Naive thymus-derived CD4-positive, alpha-beta T cell (primary cell): ENCODE results near the gene BPHL. TPM values are rescaled to one million over a fixed set of nuclear protein-coding genes. Genes with fewer than 3 reads are reported as not detected.
"Not testable (repeated sequence)": the region's sequence is repeated elsewhere in the genome, so short reads cannot be mapped to it uniquely, and the experiment has no call there.

Source experiments
- ATAC-seq: fragments of 150-1000 bp; cut with Tn5 transposase; 2 replicates; pipeline ENCODE4 v1.10.0; 2021; ENCODE audit warnings: mild to moderate bottlenecking, moderate library complexity
- CTCF ChIA-PET: fragments of 350-600 bp; sonication (Branson Sonifier 250); formaldehyde crosslinking; loops from one replicate; lab custom pipeline; 2021; ENCODE audit warnings: antibody characterized with exemption; lab: Charles Lee
- POLR2A ChIA-PET: fragments of 350-600 bp; sonication (Branson Sonifier 250); formaldehyde crosslinking; loops from one replicate; lab custom pipeline; 2021; ENCODE audit warnings: antibody characterized with exemption, inconsistent platforms; lab: Charles Lee
- DNase-seq, 9 donors: peaks; one replicate each; pipeline versions ENCODE4 v3.0.0 to v3.0.0-alpha.2; 2020 to 2022; ENCODE audit warnings: mixed read lengths in 1 of 9
- H3K27ac ChIP-seq: one replicate; pipeline ENCODE4 v1.7.0; 2013; ENCODE audit warnings: mild to moderate bottlenecking, low read depth, low read length, moderate library complexity
- H3K27me3 ChIP-seq, 2 donors: one replicate each; pipeline ENCODE4 v1.7.0; 2013; ENCODE audit warnings: low read length in 2 of 2, mild to moderate bottlenecking in 2 of 2, moderate library complexity in 2 of 2; ENCODE audit not compliant: control insufficient read depth in 2 of 2, insufficient read depth in 2 of 2
- H3K36me3 ChIP-seq, 3 experiments: 1 replicate in 2 of 3; 2 replicates in 1 of 3; pipeline ENCODE4 v1.7.0; 2013; ENCODE audit warnings: low read length in 3 of 3, mild to moderate bottlenecking in 3 of 3, moderate library complexity in 1 of 3; ENCODE audit not compliant: insufficient read depth in 3 of 3, control insufficient read depth in 2 of 3
- H3K4me1 ChIP-seq, 2 donors: one replicate each; pipeline ENCODE4 v1.7.0; 2013; ENCODE audit warnings: low read length in 2 of 2, mild to moderate bottlenecking in 2 of 2, moderate library complexity in 1 of 2; ENCODE audit not compliant: control insufficient read depth in 2 of 2, insufficient read depth in 2 of 2
- H3K4me3 ChIP-seq: 2 replicates; pipeline ENCODE4 v1.7.0; 2013; ENCODE audit warnings: mild to moderate bottlenecking, low read length
- H3K9me3 ChIP-seq, 3 experiments: 1 replicate in 2 of 3; 2 replicates in 1 of 3; pipeline ENCODE4 v1.7.0; 2013; ENCODE audit warnings: low read length in 3 of 3; ENCODE audit not compliant: control insufficient read depth in 2 of 3
- H3K27ac Mint-ChIP-seq, 9 donors: one replicate each; pipeline ENCODE4 v1.8.0; 2020 to 2022; ENCODE audit warnings: mixed read lengths in 9 of 9, mild to moderate bottlenecking in 8 of 9, moderate library complexity in 5 of 9, inconsistent platforms in 2 of 9
- H3K27me3 Mint-ChIP-seq, 5 donors: one replicate each; pipeline ENCODE4 v1.8.0; 2021 to 2022; ENCODE audit warnings: mixed read lengths in 5 of 5, mild to moderate bottlenecking in 1 of 5
- H3K36me3 Mint-ChIP-seq, 5 donors: one replicate each; pipeline ENCODE4 v1.8.0; 2020 to 2022; ENCODE audit warnings: mixed read lengths in 5 of 5, mild to moderate bottlenecking in 3 of 5, inconsistent platforms in 1 of 5
- H3K4me1 Mint-ChIP-seq, 7 donors: one replicate each; pipeline ENCODE4 v1.8.0; 2020 to 2022; ENCODE audit warnings: mixed read lengths in 7 of 7, mild to moderate bottlenecking in 3 of 7, inconsistent platforms in 1 of 7
- H3K4me3 Mint-ChIP-seq, 10 donors: one replicate each; pipeline ENCODE4 v1.8.0; 2020 to 2022; ENCODE audit warnings: mild to moderate bottlenecking in 10 of 10, mixed read lengths in 10 of 10, moderate library complexity in 6 of 10, inconsistent platforms in 2 of 10
- H3K9me3 Mint-ChIP-seq, 11 donors: one replicate each; pipeline ENCODE4 v1.8.0; 2020 to 2022; ENCODE audit warnings: mixed read lengths in 11 of 11, mild to moderate bottlenecking in 4 of 11, inconsistent platforms in 1 of 11, moderate library complexity in 1 of 11
- intact Hi-C, 2 donors: fragments of 100-400 bp; cut with micrococcal nuclease; formaldehyde crosslinking; loops; one replicate each; pipeline ENCODE4 v1.15.1; 2023
- polyA plus RNA-seq, 2 donors: library from polyadenylated mRNA; unstranded; fragments of 300-500 nt; fragmentation: Illumina TruSeq; gene quantifications; one replicate each; pipeline ENCODE4 v1.2.3, GENCODE V29; 2021
- total RNA-seq, 6 experiments: library from RNA in 5 of 6; stranded (reverse) in 5 of 6; gene quantifications; 1 replicate in 5 of 6; 2 replicates in 1 of 6; pipeline ENCODE4 v1.2.3 and lab custom pipeline; 2021 to 2026

Gene BPHL
- total and polyA plus RNA-seq, 7 experiments from 2014 or later = 7.9 to 18.0 (median 9.6) TPM

DNA sequence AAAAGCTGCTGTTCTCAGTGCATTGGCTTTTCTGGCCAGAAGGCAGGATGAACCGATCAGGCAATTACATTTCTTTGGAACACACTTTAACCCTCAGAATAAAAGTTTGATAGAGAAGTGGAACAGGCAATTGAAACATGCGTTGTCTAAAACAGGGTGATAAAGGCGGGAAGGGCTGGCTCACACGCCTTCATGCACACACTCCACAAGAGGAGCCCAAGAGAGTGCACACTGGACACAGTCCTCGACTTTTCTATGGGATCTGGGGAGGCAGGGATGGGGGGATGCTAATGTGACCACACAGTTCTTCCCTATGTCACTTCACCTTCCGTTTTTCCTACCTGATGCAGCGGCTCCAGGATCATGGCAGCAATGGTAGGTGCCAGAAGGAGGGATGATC lies 69.8 kb downstream of the BPHL start:
- Histone ChIP-seq H3K4me1 (no peaks in the 10 kb centered on the region), H3K36me3 (no peaks in the 10 kb centered on the region), H3K27me3 (no peaks in the 10 kb centered on the region), H3K27ac (no peak overlapping the region), H3K9me3 (no peaks in the 10 kb centered on the region), H3K4me3 (no peak overlapping the region)
- ChIA-PET CTCF (no interaction called here), POLR2A (interaction anchor here (0.6 kb wide), 1 partner anchor 1063 kb away, joined by 3 read pairs; no protein-coding TSS in a partner anchor)
- Mint-ChIP-seq H3K4me3 (no peak overlapping the region), H3K36me3 (peaks cover 0 to 3% (median 0%) of the 10 kb centered on the region in 5 donors), H3K27ac (no peak overlapping the region), H3K4me1 (peaks cover 0 to 1% (median 0%) of the 10 kb centered on the region in 7 donors), H3K27me3 (peaks cover 0 to 20% (median 6%) of the 10 kb centered on the region in 5 donors), H3K9me3 (no peaks in the 10 kb centered on the region)
- DNase-seq (no peak), ATAC-seq (no peak)
- intact Hi-C loops = loop anchor here in 1 of 2 donors (5.0 kb wide), 1 partner anchor 424 kb away; no protein-coding TSS in a partner anchor

DNA sequence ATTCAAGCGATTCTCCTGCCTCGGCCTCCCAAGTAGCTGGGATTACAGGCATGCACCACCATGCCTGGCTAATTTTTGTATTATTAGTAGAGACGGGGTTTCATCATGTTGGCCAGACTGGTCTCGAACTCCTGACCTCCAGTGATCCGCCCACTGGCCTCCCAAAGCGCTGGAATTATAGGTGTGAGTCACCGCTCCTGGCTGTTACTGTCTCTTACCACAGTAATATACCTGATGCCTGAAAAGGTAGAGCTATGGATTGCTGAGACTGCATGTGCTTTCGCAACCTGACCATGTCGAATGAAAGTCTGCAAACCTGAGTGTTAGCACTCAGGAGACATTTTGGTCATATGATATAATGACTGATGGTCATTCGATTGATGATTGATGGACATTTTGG lies 70.7 kb downstream of the BPHL start:
- H3K27ac ChIP-seq, H3K4me3 Mint-ChIP-seq, H3K27me3 ChIP-seq, H3K9me3 Mint-ChIP-seq, H3K4me1 Mint-ChIP-seq, CTCF ChIA-PET, H3K4me1 ChIP-seq, ATAC-seq, H3K36me3 ChIP-seq, POLR2A ChIA-PET, DNase-seq, H3K36me3 Mint-ChIP-seq, H3K27ac Mint-ChIP-seq, H3K9me3 ChIP-seq, H3K4me3 ChIP-seq: not testable (repeated sequence)
- intact Hi-C loops = loop anchor here in 1 of 2 donors (5.0 kb wide), 1 partner anchor 423 kb away; no protein-coding TSS in a partner anchor
- peaks cover 0 to 17% (median 6%) of the 10 kb centered on the region in 5 donors for H3K27me3 Mint-ChIP-seq

DNA sequence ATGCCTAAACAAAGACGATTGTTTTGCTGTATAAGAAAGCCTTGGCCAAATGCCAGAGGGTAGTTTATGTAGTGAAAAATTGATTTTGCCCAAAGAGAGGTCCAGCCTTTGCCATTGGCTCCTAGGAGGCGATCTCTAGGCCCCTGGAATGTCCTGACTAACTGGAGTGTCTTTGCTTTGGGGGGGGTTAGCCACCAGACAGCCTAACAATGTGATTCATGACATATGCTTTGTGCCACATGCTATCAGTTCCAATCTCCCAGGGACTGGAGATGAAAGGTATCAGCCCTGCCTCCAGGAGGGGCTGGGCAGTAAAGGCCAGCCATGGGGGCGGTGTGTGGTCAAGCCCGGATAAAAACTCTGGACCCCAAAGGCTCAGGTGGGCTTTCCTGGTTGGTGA lies 71.5 kb downstream of the BPHL start:
- ChIA-PET CTCF (no interaction called here), POLR2A (no interaction called here)
- DNase-seq (no peak), ATAC-seq (no peak)
- no peaks in the 10 kb centered on the region for H3K27me3 ChIP-seq
- no peaks in the 10 kb centered on the region for H3K4me1 Mint-ChIP-seq
- intact Hi-C loops = no loop called here
- H3K9me3 ChIP-seq = no peaks in the 10 kb centered on the region
- H3K4me3 ChIP-seq = no peak overlapping the region
- no peaks in the 10 kb centered on the region for H3K9me3 Mint-ChIP-seq
- no peak overlapping the region for H3K4me3 Mint-ChIP-seq
- peaks cover 0 to 13% (median 4%) of the 10 kb centered on the region in 5 donors for H3K27me3 Mint-ChIP-seq
- no peak overlapping the region for H3K27ac ChIP-seq
- peaks cover 0 to 3% (median 0%) of the 10 kb centered on the region in 5 donors for H3K36me3 Mint-ChIP-seq
- no peaks in the 10 kb centered on the region for H3K4me1 ChIP-seq
- no peak overlapping the region for H3K27ac Mint-ChIP-seq
- H3K36me3 ChIP-seq = no peaks in the 10 kb centered on the region

DNA sequence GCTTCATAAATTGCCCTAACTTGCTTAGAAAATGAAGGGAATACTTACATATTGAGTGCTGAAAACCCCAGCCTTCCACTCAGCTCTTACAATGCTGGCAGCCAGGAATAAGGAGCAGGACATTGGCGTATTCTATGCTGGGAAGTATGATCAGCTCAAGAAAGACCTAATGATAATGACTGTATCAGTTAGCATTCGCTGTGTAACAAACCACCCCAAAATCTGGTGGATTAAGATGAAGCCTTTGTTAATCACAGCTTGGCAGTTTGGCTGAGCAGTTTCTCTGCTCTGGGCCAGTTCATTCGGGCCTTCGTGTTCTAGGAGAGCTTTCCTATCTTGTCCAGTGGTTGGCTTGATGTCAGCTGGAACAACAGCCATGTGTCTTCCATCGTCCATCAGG lies 72.3 kb downstream of the BPHL start:
- DNase-seq = no peak
- peaks cover 0 to 3% (median 0%) of the 10 kb centered on the region in 5 donors for H3K36me3 Mint-ChIP-seq

DNA sequence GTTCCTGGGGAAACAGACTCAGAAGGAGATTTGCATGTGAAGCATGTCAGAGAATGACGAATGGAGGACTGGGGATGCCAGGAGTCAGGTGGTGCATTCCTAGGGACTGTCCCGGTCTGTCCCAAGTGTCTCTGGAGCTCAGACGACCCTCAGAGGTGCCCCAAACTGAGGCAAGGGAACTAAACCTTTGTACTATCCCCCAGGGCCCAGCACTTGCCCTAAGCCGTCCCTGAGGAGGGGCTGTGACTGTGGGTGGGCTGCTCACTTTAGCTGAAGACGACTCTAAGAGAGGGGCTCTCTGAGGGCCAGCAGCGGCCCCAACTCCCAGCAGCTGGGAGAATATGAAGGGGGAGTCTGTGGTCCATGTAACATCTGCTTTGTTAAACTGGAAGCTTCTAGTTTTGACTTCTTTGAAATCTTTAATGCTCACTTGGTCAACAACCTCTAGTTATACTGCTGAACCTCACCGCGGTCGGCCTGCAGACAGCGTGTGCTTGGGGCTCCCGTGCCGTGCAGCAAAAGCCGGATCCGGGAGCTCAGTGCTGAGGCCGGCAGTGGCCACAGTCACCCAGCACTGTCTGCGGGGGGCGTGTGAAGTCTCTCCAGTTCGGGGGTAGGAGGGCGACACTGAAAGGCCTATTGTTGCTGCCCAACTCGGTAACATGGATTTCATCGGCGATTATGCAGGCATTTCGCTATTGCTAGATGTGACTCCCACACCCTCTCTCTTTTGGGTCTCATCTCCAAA lies 74.8 kb downstream of the BPHL start:
- H3K4me1 ChIP-seq = no peaks in the 10 kb centered on the region
- no peak overlapping the region for H3K4me3 Mint-ChIP-seq
- ATAC-seq (no peak), DNase-seq (no peak)
- H3K27ac ChIP-seq = no peak overlapping the region
- H3K36me3 ChIP-seq = no peaks in the 10 kb centered on the region
- H3K27me3 ChIP-seq = peaks cover 0 to 3% of the 10 kb centered on the region in 2 donors
- no peak overlapping the region for H3K27ac Mint-ChIP-seq
- intact Hi-C loops = no loop called here
- peaks cover 0 to 4% (median 0%) of the 10 kb centered on the region in 5 donors for H3K27me3 Mint-ChIP-seq
- H3K9me3 Mint-ChIP-seq = peaks cover 0 to 2% (median 0%) of the 10 kb centered on the region in 11 donors
- no peak overlapping the region for H3K4me3 ChIP-seq
- ChIA-PET CTCF (no interaction called here), POLR2A (no interaction called here)
- no peaks in the 10 kb centered on the region for H3K9me3 ChIP-seq
- H3K36me3 Mint-ChIP-seq = peaks cover 0 to 3% (median 0%) of the 10 kb centered on the region in 5 donors
- no peaks in the 10 kb centered on the region for H3K4me1 Mint-ChIP-seq

More for the DNA sequence above, 72.3 kb downstream of the BPHL start:
- ChIA-PET POLR2A (no interaction called here), CTCF (no interaction called here)
- Mint-ChIP-seq H3K27ac (no peak overlapping the region), H3K4me1 (no peaks in the 10 kb centered on the region), H3K27me3 (peaks cover 0 to 8% (median 4%) of the 10 kb centered on the region in 5 donors), H3K9me3 (no peaks in the 10 kb centered on the region), H3K4me3 (no peak overlapping the region)
- H3K36me3 ChIP-seq = no peaks in the 10 kb centered on the region
- no peaks in the 10 kb centered on the region for H3K4me1 ChIP-seq
- no peaks in the 10 kb centered on the region for H3K27me3 ChIP-seq
- H3K27ac ChIP-seq = no peak overlapping the region
- ATAC-seq = no peak
- H3K9me3 ChIP-seq = no peaks in the 10 kb centered on the region
- intact Hi-C loops = no loop called here
- no peak overlapping the region for H3K4me3 ChIP-seq

DNA sequence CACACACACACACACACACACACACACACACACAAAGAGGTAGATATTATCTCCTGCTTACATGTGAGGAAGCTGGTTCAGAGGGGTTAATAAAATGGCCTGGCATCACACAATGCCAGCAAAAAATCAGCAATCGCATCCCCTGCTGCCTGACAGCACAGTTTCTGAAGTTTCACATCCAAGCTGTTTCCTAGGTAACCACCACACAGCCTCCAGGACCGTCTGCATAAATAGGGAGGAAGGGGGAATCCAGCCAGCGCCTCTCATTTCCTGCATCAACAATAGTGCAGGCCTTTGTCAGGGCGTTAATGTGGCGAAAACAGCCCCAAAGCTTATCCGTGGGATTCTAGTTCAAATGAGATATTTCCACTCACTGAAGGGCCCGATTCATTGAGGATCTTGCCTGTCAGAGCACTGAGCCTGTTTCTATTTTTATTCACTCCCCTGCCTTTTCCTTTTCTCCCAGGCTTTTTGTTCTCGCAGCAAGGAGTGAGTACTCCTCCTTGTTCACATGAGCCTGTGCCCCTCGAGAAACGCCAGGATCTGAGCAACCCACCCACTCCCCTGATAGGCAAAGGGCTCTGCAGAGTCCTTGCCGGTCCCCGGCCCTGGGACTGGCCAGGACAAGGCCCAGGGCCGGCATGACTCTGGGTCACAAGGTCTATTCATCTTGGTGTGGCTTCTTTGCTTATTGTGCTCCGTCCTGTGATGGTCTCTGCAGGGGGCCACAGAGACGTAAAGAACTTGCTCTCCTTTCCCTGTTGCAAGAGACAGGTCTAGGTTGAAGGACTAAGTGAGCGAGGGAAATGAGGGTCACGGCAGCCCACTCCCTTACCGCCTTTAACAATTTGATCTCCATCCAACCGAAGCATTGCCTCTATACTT lies 76.3 kb downstream of the BPHL start:
- Mint-ChIP-seq H3K27me3 (peaks cover 0 to 6% (median 5%) of the 10 kb centered on the region in 5 donors), H3K36me3 (peaks cover 0 to 3% (median 0%) of the 10 kb centered on the region in 5 donors), H3K27ac (no peak overlapping the region), H3K4me1 (no peaks in the 10 kb centered on the region), H3K4me3 (no peak overlapping the region), H3K9me3 (peaks cover 0 to 4% (median 0%) of the 10 kb centered on the region in 11 donors)
- no peak overlapping the region for H3K27ac ChIP-seq
- no peak overlapping the region for H3K4me3 ChIP-seq
- no peaks in the 10 kb centered on the region for H3K36me3 ChIP-seq
- DNase-seq (no peak), ATAC-seq (no peak)
- ChIA-PET CTCF (no interaction called here), POLR2A (no interaction called here)
- peaks cover 0 to 3% of the 10 kb centered on the region in 2 donors for H3K27me3 ChIP-seq
- H3K9me3 ChIP-seq = no peaks in the 10 kb centered on the region
- no peaks in the 10 kb centered on the region for H3K4me1 ChIP-seq
- intact Hi-C loops = no loop called here
